GM23338 (cell line): ENCODE results near the gene ULK3. TPM values are rescaled to one million over a fixed set of nuclear protein-coding genes. Genes with fewer than 3 reads are reported as not detected.

Experiments
- ATAC-seq: fragments of 200-7000 bp; cut with Tn5 transposase; 3 replicates; pipeline ENCODE4 v1.9.1; 2020
- DNase-seq: peaks from one replicate; pipeline ENCODE4 v3.0.0-alpha.2; 2015; ENCODE audit warnings: low spot score
- H2AFZ ChIP-seq: fragments of 200-600 bp; sonication (generic); 2 replicates; pipeline ENCODE4 v1.8.0; 2016; ENCODE audit warnings: antibody characterized with exemption, mild to moderate bottlenecking, moderate library complexity
- H3F3A ChIP-seq: fragments of 200-600 bp; sonication (generic); replicated peaks from 2 replicates; pipeline ENCODE4 v1.8.0; 2017; ENCODE audit warnings: antibody characterized with exemption, mixed run types, low read depth
- H3K27ac ChIP-seq: fragments of 200-600 bp; sonication (generic); 2 replicates; pipeline ENCODE4 v1.6.1; 2016; ENCODE audit warnings: low read depth
- H3K27me3 ChIP-seq: fragments of 200-600 bp; sonication (generic); 2 replicates; pipeline ENCODE4 v1.8.0; 2016; ENCODE audit warnings: mild to moderate bottlenecking, mixed run types, moderate library complexity; ENCODE audit not compliant: insufficient read depth
- H3K36me3 ChIP-seq: fragments of 200-600 bp; sonication (generic); 2 replicates; pipeline ENCODE4 v1.8.0; 2016; ENCODE audit warnings: mild to moderate bottlenecking; ENCODE audit not compliant: insufficient read depth
- H3K4me1 ChIP-seq: fragments of 200-600 bp; sonication (generic); 2 replicates; pipeline ENCODE4 v1.8.0; 2016; ENCODE audit warnings: mild to moderate bottlenecking, moderate library complexity; ENCODE audit not compliant: insufficient read depth
- H3K4me2 ChIP-seq: fragments of 200-600 bp; sonication (generic); 2 replicates; pipeline ENCODE4 v1.7.1; 2017; ENCODE audit warnings: mixed run types
- H3K4me3 ChIP-seq: fragments of 200-600 bp; sonication (generic); 2 replicates; pipeline ENCODE4 v1.6.1; 2016; ENCODE audit warnings: mixed run types
- H3K79me2 ChIP-seq: fragments of 200-600 bp; sonication (generic); replicated peaks from 2 replicates; pipeline ENCODE4 v1.8.0; 2017; ENCODE audit warnings: mild to moderate bottlenecking; ENCODE audit not compliant: insufficient read depth
- H3K9me2 ChIP-seq: fragments of 200-600 bp; sonication (generic); 2 replicates; pipeline ENCODE4 v1.8.0; 2017; ENCODE audit not compliant: insufficient read depth
- H4K20me1 ChIP-seq: fragments of 200-600 bp; sonication (generic); replicated peaks from 2 replicates; pipeline ENCODE4 v1.8.0; 2017; ENCODE audit warnings: mild to moderate bottlenecking; ENCODE audit not compliant: insufficient read depth
- H3K27ac Mint-ChIP-seq: 2 replicates; pipeline ENCODE4 v1.8.0; 2020; ENCODE audit warnings: inconsistent platforms, mild to moderate bottlenecking, moderate library complexity, mixed read lengths
- H3K27me3 Mint-ChIP-seq: 3 replicates; pipeline ENCODE4 v1.8.0; 2022; ENCODE audit warnings: low read depth, mild to moderate bottlenecking, moderate library complexity, mixed read lengths, inconsistent platforms; ENCODE audit not compliant: insufficient read depth, poor library complexity
- H3K36me3 Mint-ChIP-seq: 3 replicates; pipeline ENCODE4 v1.8.0; 2021; ENCODE audit warnings: low read depth, mild to moderate bottlenecking, inconsistent platforms, moderate library complexity, mixed read lengths
- H3K4me1 Mint-ChIP-seq: 3 replicates; pipeline ENCODE4 v1.8.0; 2020; ENCODE audit warnings: mild to moderate bottlenecking, inconsistent platforms, mixed read lengths
- H3K4me3 Mint-ChIP-seq: 3 replicates; pipeline ENCODE4 v1.8.0; 2021; ENCODE audit warnings: moderate library complexity, mild to moderate bottlenecking, inconsistent platforms, mixed read lengths
- H3K9me3 Mint-ChIP-seq: 3 replicates; pipeline ENCODE4 v1.8.0; 2020; ENCODE audit warnings: moderate library complexity, mild to moderate bottlenecking, inconsistent platforms, mixed read lengths
- CREB1 ChIP-seq: fragments of 250-450 bp; sonication (Bioruptor Pico); IDR thresholded peaks from 2 replicates; pipeline ENCODE4 v1.5.0; 2020; ENCODE audit warnings: low read depth, mild to moderate bottlenecking, moderate library complexity
- CTCF ChIP-seq, 2 experiments: fragments of 200-600 bp in 1 of 2; sonication (generic) in 1 of 2; conservative IDR thresholded peaks; 2 replicates each; pipeline versions ENCODE4 v1.5.1 to v1.6.1; 2016 to 2017; ENCODE audit warnings: antibody characterized with exemption in 2 of 2, low read depth in 2 of 2, mild to moderate bottlenecking in 2 of 2, moderate library complexity in 1 of 2
- ETS1 ChIP-seq: IDR thresholded peaks from 2 replicates; pipeline ENCODE4 v1.6.1; 2016; ENCODE audit warnings: antibody characterized with exemption
- EZH2phosphoT487 ChIP-seq: fragments of 200-600 bp; sonication (generic); IDR thresholded peaks from one replicate; pipeline ENCODE4 v1.8.1; 2018; ENCODE audit warnings: antibody characterized with exemption; ENCODE audit not compliant: unreplicated experiment
- JUNB ChIP-seq: IDR thresholded peaks from one replicate; pipeline ENCODE4 v1.6.1; 2016; ENCODE audit warnings: antibody characterized with exemption; ENCODE audit not compliant: unreplicated experiment
- POLR2AphosphoS5 ChIP-seq: IDR thresholded peaks from 2 replicates; pipeline ENCODE4 v1.6.1; 2016; ENCODE audit warnings: antibody characterized with exemption, low read depth
- STAT1 ChIP-seq: IDR thresholded peaks from one replicate; pipeline ENCODE4 v1.6.1; 2016; ENCODE audit warnings: antibody characterized with exemption; ENCODE audit not compliant: unreplicated experiment
- ZNF114 ChIP-seq: fragments of 250-450 bp; sonication (Bioruptor Pico); IDR thresholded peaks from 2 replicates; pipeline ENCODE4 v1.5.0; 2020; ENCODE audit warnings: mild to moderate bottlenecking, moderate library complexity
- ZNF462 ChIP-seq: fragments of 250-450 bp; sonication (Bioruptor Pico); IDR thresholded peaks from 2 replicates; pipeline ENCODE4 v1.5.0; 2020; ENCODE audit warnings: mild to moderate bottlenecking, moderate library complexity
- polyA plus RNA-seq: library from polyadenylated mRNA; unstranded; fragments of >200 nt; fragmentation: Nextera tagmentation; extraction: Ambion mirVana; gene quantifications from 2 replicates; pipeline ENCODE4 v1.2.1, GENCODE V29; 2016
- total RNA-seq: library from RNA; depleted of rRNA; stranded (reverse); fragments of >200 nt; shearing (Covaris generic); gene quantifications from 2 replicates; pipeline ENCODE4 v1.2.3, GENCODE V29; 2014

ULK3 gene
- total and polyA plus RNA-seq, 2 experiments from 2014 or later = 20.3 to 35.4 TPM

- TF ChIP-seq ZNF462 (CRISPR knock-in tag) = no peak
- TF ChIP-seq JUNB = no peak
- TF ChIP-seq STAT1 = no peak
- no peak for TF ChIP-seq POLR2AphosphoS5
- TF ChIP-seq ETS1 = no peak
- no peak for TF ChIP-seq CREB1 (CRISPR knock-in tag)
These were observed 50.5 kb downstream of the ULK3 start (continued) for GRCh38 chr15:74792227-74793016.

- peaks cover 50% of the 10 kb centered on the region for H4K20me1 ChIP-seq
- TF ChIP-seq JUNB = no peak
- TF ChIP-seq CTCF (conservative IDR thresholded peaks at IDR 0.05; ENCODE audit: low read depth in 2 of 2) = no peak
- TF ChIP-seq EZH2phosphoT487 = no peak
- TF ChIP-seq POLR2AphosphoS5 = no peak
- TF ChIP-seq ZNF114 (CRISPR knock-in tag) = no peak
These were observed 51.3 kb downstream of the ULK3 start for GRCh38 chr15:74791667-74792066.

More at GRCh38 chr15:74791667-74792066, 51.3 kb downstream of the ULK3 start:
- no peak overlapping the region for H3K27ac Mint-ChIP-seq
- H3K79me2 ChIP-seq = peaks cover 16% of the 10 kb centered on the region
- no peaks in the 10 kb centered on the region for H3K36me3 ChIP-seq
- H3K4me2 ChIP-seq = no peak overlapping the region
- no peak overlapping the region for H3K4me3 ChIP-seq
- no peak for ATAC-seq
- H3F3A ChIP-seq = peaks cover 7% of the 10 kb centered on the region
- H3K27ac ChIP-seq = no peak overlapping the region
- peaks cover 31% of the 10 kb centered on the region for H3K4me1 Mint-ChIP-seq
- H2AFZ ChIP-seq = no peak overlapping the region
- no peaks in the 10 kb centered on the region for H3K36me3 Mint-ChIP-seq
- H3K9me2 ChIP-seq = no peaks in the 10 kb centered on the region
- peaks cover 25% of the 10 kb centered on the region for H3K4me1 ChIP-seq
- no peaks in the 10 kb centered on the region for H3K9me3 Mint-ChIP-seq
- peaks cover 23% of the 10 kb centered on the region for H3K27me3 Mint-ChIP-seq
- H3K27me3 ChIP-seq = no peaks in the 10 kb centered on the region
- H3K4me3 Mint-ChIP-seq = no peak overlapping the region
- no peak for DNase-seq
